GDM1 (cell line): ENCODE data around the gene ACSL5.
"Not testable (repeated sequence)": the region's sequence is repeated elsewhere in the genome, so short reads cannot be mapped to it uniquely, and the experiment has no call there.

ENCODE experiments used
- DNase-seq: peaks from one replicate; lab custom pipeline; 2025; lab: John Stamatoyannopoulos, UW

Gene ACSL5

GRCh38 chr10:112349521-112350085, 24.3 kb upstream of the ACSL5 start:
- DNase-seq, result no peak

- DNase-seq, result no peak
Observed at GRCh38 chr10:112351146-112351545, 22.8 kb upstream of the ACSL5 start.

GRCh38 chr10:112352044-112352443, 21.9 kb upstream of the ACSL5 start:
- no peak for DNase-seq

GRCh38 chr10:112353046-112353445, 20.9 kb upstream of the ACSL5 start:
- DNase-seq, result no peak

- DNase-seq, result no peak
Observed at GRCh38 chr10:112356686-112357085, 17.2 kb upstream of the ACSL5 start.

- DNase-seq, result no peak
Observed at GRCh38 chr10:112359606-112360307, 14.2 kb upstream of the ACSL5 start.

GRCh38 chr10:112360308-112361270, 13.3 kb upstream of the ACSL5 start:
- no peak for DNase-seq

GRCh38 chr10:112361951-112362751, 11.8 kb upstream of the ACSL5 start:
- DNase-seq, result no peak

GRCh38 chr10:112362833-112363232, 11.1 kb upstream of the ACSL5 start:
- DNase-seq, result no peak

GRCh38 chr10:112363696-112364688, 9.9 kb upstream of the ACSL5 start:
- DNase-seq, result no peak

GRCh38 chr10:112365014-112365432, 8.9 kb upstream of the ACSL5 start:
- no peak for DNase-seq

- DNase-seq, result no peak
Observed at GRCh38 chr10:112365451-112365850, 8.5 kb upstream of the ACSL5 start.

- no peak for DNase-seq
Observed at GRCh38 chr10:112366992-112367391, 6.9 kb upstream of the ACSL5 start.

GRCh38 chr10:112367516-112367915, 6.4 kb upstream of the ACSL5 start:
- no peak for DNase-seq

GRCh38 chr10:112369495-112370423, 4.2 kb upstream of the ACSL5 start:
- DNase-seq, result no peak

GRCh38 chr10:112370424-112370819, 3.5 kb upstream of the ACSL5 start:
- DNase-seq, result no peak

- DNase-seq, result not testable (repeated sequence)
Observed at GRCh38 chr10:112371326-112371725, 2.6 kb upstream of the ACSL5 start.

GRCh38 chr10:112372182-112372810, 1.6 kb upstream of the ACSL5 start:
- DNase-seq, result not testable (repeated sequence)
